Measurements from ENCODE around the gene CNOT2.
A peak's percentile ranks its signal among the peaks of the same experiment; 100 is the strongest.

The CNOT2 gene

GRCh38 chr12:70244409-70244808 lies 1.2 kb downstream of the CNOT2 start:
- peak overlapping the region; percentile 91 to 98 for H3K4me3 Mint-ChIP-seq
- ATAC-seq = no peak
- DNase-seq = no peak
- peaks cover 0 to 7% of the 10 kb centered on the region in 2 donors for H3K9me3 Mint-ChIP-seq
- no peaks in the 10 kb centered on the region for H3K27me3 Mint-ChIP-seq
- peak overlapping the region; percentile 98 to 99 for H3K27ac Mint-ChIP-seq
- H3K4me1 Mint-ChIP-seq = peaks cover 60% of the 10 kb centered on the region

- Mint-ChIP-seq H3K4me1 (peaks cover 54% of the 10 kb centered on the region), H3K27me3 (no peaks in the 10 kb centered on the region), H3K9me3 (peaks cover 0 to 3% of the 10 kb centered on the region in 2 donors), H3K4me3 (peak overlapping the region in 1 of 2 donors; percentile 91), H3K27ac (no peak overlapping the region)
- ATAC-seq (no peak), DNase-seq (no peak)
Observed at GRCh38 chr12:70245458-70245857, 2.2 kb downstream of the CNOT2 start.

DNA sequence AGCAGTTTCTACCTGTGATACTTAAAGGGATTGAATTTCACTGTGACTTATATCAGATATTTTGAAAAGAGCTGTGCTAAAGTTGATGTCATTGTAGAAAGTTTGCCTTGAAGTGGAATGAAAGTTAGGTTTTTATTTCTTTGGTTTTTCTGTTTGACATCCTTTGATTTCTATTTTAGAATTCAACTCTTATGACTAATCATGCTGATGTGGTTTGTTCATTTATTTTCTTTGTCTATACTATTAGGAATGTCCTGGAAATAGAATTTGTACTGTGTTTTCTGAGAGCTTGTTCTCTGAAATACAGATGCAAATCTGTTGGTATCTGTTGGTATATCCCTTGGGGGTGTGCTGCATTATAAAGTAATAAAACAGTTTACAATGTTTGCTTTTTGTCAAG lies 3.3 kb downstream of the CNOT2 start:
- ATAC-seq (no peak), DNase-seq (no peak)
- no peaks in the 10 kb centered on the region for H3K27me3 Mint-ChIP-seq
- H3K4me3 Mint-ChIP-seq = peak overlapping the region; percentile 8 to 42
- no peaks in the 10 kb centered on the region for H3K9me3 Mint-ChIP-seq
- peaks cover 53% of the 10 kb centered on the region for H3K4me1 Mint-ChIP-seq
- H3K27ac Mint-ChIP-seq = no peak overlapping the region

DNA sequence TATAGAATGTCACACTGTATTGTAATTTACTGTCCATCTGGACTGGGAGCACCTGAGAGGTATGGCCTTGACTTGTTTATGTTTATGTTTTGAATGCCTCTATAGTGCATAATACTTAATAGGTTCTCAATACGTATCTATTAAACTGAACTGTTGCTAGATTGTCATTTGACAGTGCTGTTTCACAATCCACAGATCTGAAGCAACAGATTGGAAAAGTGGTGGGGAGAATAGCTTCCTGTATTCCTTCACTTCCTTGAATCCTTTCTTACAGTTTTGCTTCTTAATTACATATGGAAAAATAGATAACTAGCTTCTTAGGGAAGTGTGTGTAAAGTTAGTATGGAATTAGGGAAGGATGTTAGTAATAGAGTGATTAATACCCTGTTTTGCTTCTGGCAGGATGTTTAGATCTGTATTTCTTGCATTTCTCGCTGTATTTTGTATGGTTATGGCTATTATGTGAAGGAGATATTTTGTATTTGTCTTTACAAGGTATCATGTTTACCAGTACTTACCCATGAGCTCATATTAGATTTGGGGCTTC lies 4.5 kb downstream of the CNOT2 start:
- Mint-ChIP-seq H3K4me3 (peak overlapping the region; percentile 8 to 33), H3K27me3 (no peaks in the 10 kb centered on the region), H3K4me1 (peaks cover 52% of the 10 kb centered on the region), H3K27ac (peak overlapping the region in 1 of 2 donors; percentile 85), H3K9me3 (no peaks in the 10 kb centered on the region)
- no peak for ATAC-seq
- no peak for DNase-seq

DNA sequence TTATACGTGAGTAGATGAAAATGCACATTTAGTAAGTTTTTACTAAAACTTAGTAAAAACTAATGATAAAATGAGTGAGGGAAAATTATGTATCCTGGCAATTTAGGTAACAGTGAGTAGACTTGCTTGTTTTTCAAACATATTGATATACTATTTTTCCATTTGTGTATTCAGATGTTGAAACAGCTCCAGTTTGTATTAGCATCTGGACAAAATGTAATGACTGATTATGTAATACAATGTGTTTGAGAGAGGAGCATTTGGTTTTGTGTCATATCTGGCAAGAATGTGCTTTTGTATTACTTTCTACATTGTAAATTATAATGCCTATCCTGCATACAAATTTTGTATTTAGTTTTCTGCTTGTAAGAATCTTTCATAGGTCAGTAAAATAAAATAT lies 5.6 kb downstream of the CNOT2 start:
- Mint-ChIP-seq H3K9me3 (no peaks in the 10 kb centered on the region), H3K27me3 (no peaks in the 10 kb centered on the region), H3K4me1 (peaks cover 62% of the 10 kb centered on the region), H3K27ac (no peak overlapping the region), H3K4me3 (no peak overlapping the region)
- DNase-seq (no peak), ATAC-seq (no peak)

DNA sequence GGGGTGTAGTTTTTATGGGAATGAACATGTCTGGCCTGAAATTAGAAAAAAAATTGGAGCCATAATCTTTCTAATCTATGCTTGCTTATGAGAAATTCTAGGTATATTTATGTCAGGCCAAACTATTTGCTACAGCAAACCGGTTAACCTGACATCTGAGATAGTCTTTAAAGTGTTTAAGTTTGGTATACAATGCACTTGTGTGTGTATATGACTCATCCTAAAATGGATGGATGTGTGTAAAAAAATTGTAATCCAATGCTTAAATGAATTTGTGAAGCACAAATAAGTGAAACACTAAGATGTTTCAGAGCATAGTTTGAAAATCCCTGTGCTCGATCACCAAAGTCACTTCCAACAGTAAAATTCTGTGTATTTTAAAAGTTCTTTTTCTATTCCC lies 6.7 kb downstream of the CNOT2 start:
- Mint-ChIP-seq H3K27me3 (no peaks in the 10 kb centered on the region), H3K4me3 (no peak overlapping the region), H3K9me3 (no peaks in the 10 kb centered on the region), H3K27ac (no peak overlapping the region), H3K4me1 (peaks cover 65% of the 10 kb centered on the region)
- ATAC-seq (no peak), DNase-seq (no peak)

DNA sequence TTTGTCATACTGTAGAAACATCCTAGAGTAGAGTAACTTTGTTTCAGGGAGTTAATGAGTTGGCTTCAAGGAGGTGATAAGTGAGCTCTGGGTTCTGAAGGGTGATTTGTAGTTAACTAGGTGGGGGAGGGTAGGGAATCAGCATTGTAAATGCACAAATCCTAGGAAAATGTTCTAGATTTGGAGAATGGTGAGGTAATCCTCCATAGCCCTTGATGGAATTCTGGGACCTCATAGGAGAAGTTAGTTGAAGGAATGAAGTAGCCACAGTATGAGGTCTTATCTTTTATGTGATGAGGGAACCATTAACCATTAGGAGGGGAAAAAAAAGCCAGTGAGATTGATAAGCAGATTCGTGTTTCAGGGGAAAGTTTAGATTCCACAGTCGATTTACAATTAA lies 8.0 kb downstream of the CNOT2 start:
- Mint-ChIP-seq H3K27ac (no peak overlapping the region), H3K27me3 (no peaks in the 10 kb centered on the region), H3K4me1 (peaks cover 69% of the 10 kb centered on the region), H3K9me3 (no peaks in the 10 kb centered on the region), H3K4me3 (no peak overlapping the region)
- DNase-seq = no peak
- ATAC-seq = no peak

DNA sequence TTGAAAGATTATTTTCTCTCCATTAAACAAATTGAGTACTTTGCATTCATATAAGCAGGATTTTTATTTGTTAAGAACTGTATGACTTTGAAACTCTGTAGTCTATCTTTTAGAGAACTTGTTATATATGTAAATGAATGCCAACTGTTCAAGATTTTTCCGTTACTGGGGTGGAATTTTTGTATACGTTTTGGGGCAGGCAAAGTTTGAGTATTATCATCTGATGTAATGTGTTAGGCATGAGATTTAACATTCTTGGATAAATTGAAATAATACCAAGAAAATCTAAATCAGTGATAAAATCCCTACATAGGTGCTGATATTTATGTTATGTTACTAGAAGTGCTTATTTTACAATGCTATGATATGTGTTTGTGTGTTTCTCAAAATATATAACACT lies 8.4 kb downstream of the CNOT2 start:
- H3K4me1 Mint-ChIP-seq = peaks cover 69% of the 10 kb centered on the region
- no peaks in the 10 kb centered on the region for H3K9me3 Mint-ChIP-seq
- no peaks in the 10 kb centered on the region for H3K27me3 Mint-ChIP-seq
- ATAC-seq (no peak), DNase-seq (no peak)
- no peak overlapping the region for H3K4me3 Mint-ChIP-seq
- H3K27ac Mint-ChIP-seq = peak overlapping the region in 1 of 2 donors; percentile 54

GRCh38 chr12:70252832-70253231 lies 9.6 kb downstream of the CNOT2 start:
- no peak for ATAC-seq
- peak overlapping the region in 1 of 2 donors; percentile 7 for H3K27ac Mint-ChIP-seq
- no peaks in the 10 kb centered on the region for H3K27me3 Mint-ChIP-seq
- H3K9me3 Mint-ChIP-seq = no peaks in the 10 kb centered on the region
- H3K4me1 Mint-ChIP-seq = peaks cover 60% of the 10 kb centered on the region
- DNase-seq = no peak
- no peak overlapping the region for H3K4me3 Mint-ChIP-seq

DNA sequence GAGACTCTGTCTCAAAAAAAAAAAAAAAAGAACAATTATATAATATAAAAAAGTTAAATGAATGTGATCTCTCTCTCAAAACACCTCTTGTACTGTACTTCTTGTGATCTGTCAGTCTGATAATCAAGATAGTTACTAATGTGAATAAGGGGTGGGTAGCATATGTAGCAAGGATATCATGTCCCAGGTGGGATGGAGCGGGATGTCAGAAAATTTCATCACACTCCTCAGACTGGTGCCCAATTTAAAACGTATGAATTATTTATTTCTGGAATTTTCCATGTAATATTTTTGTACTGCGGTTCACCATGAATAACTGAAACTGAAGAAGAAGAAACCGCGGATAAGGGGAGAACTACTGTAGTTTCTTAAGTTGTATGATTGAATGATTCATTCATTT lies 11.0 kb downstream of the CNOT2 start:
- H3K4me1 Mint-ChIP-seq = peaks cover 58% of the 10 kb centered on the region
- ATAC-seq (no peak), DNase-seq (no peak)
- H3K4me3 Mint-ChIP-seq = no peak overlapping the region
- no peaks in the 10 kb centered on the region for H3K27me3 Mint-ChIP-seq
- H3K27ac Mint-ChIP-seq = peak overlapping the region; percentile 28 to 31
- H3K9me3 Mint-ChIP-seq = no peaks in the 10 kb centered on the region

GRCh38 chr12:70254846-70255245 lies 11.6 kb downstream of the CNOT2 start:
- Mint-ChIP-seq H3K9me3 (no peaks in the 10 kb centered on the region), H3K27ac (peak overlapping the region; percentile 70 to 89), H3K4me1 (peaks cover 64% of the 10 kb centered on the region), H3K4me3 (no peak overlapping the region), H3K27me3 (no peaks in the 10 kb centered on the region)
- no peak for DNase-seq
- ATAC-seq = no peak

DNA sequence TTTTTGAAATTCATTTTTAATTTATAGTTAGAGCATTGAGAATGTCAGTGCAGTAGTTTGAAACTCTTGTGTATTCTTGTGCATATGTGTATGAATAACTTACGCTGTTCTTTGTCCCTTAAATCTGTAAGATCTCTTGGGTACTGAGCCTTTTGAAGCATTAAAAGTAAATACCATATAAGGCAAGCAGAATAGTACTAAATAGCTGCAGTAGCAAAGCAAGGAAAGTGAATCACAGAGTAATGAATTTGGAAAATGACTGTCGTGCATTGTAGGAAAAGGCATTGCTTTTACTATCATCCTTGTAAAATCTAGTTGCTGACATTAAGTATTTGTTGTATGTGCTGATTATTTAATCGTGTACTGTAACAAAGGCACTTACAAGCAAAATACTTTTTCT lies 12.1 kb downstream of the CNOT2 start:
- DNase-seq = no peak
- Mint-ChIP-seq H3K27ac (peak overlapping the region in 1 of 2 donors; percentile 19), H3K4me3 (no peak overlapping the region), H3K4me1 (peaks cover 63% of the 10 kb centered on the region), H3K9me3 (no peaks in the 10 kb centered on the region), H3K27me3 (no peaks in the 10 kb centered on the region)
- no peak for ATAC-seq

DNA sequence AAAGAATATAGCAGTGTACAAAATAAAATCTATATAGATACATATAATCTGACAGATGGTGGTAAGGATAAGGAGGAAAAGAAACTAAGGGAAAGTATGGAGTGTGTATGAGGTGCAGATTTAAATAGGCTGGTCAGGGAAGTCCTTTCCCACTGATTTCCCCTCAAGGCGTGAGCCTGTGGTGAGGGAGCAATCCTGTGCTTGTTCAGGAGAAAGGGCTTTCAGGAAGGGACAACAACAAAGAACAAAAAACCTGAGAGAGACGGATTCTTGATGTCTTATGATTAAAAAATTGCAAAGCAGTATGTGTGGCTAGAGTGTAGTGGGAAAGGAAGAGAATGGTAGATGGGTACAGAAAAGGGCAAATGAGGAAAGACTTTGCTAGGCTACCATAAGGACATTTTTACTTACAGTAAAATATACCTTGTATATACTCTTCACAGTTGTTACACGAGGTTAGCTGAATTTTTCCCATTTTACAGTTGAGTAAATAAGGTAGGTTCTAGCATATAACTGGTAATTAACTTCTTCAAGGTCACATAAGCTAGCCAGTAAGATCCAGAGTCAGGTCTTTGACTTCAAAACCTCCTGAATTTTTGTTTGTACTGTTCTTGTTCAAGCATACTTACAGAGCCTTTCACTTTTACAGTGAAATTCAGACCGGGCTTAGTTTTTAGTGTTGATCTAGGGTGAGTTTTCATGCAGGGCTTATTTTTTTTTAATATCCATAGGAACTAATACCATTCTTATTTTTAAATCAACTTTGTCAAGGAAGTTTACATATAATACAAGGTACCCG lies 15.6 kb downstream of the CNOT2 start:
- no peak for DNase-seq
- Mint-ChIP-seq H3K27ac (no peak overlapping the region), H3K9me3 (peaks cover 0 to 8% of the 10 kb centered on the region in 2 donors), H3K27me3 (no peaks in the 10 kb centered on the region), H3K4me1 (peaks cover 69% of the 10 kb centered on the region), H3K4me3 (no peak overlapping the region)
- no peak for ATAC-seq

- ATAC-seq (no peak), DNase-seq (no peak)
- peaks cover 70% of the 10 kb centered on the region for H3K4me1 Mint-ChIP-seq
- H3K9me3 Mint-ChIP-seq = peaks cover 0 to 13% of the 10 kb centered on the region in 2 donors
- peak overlapping the region in 1 of 2 donors; percentile 34 for H3K27ac Mint-ChIP-seq
- H3K4me3 Mint-ChIP-seq = peak overlapping the region in 1 of 2 donors; percentile 8
- no peaks in the 10 kb centered on the region for H3K27me3 Mint-ChIP-seq
Observed at GRCh38 chr12:70260646-70261045, 17.4 kb downstream of the CNOT2 start.

DNA sequence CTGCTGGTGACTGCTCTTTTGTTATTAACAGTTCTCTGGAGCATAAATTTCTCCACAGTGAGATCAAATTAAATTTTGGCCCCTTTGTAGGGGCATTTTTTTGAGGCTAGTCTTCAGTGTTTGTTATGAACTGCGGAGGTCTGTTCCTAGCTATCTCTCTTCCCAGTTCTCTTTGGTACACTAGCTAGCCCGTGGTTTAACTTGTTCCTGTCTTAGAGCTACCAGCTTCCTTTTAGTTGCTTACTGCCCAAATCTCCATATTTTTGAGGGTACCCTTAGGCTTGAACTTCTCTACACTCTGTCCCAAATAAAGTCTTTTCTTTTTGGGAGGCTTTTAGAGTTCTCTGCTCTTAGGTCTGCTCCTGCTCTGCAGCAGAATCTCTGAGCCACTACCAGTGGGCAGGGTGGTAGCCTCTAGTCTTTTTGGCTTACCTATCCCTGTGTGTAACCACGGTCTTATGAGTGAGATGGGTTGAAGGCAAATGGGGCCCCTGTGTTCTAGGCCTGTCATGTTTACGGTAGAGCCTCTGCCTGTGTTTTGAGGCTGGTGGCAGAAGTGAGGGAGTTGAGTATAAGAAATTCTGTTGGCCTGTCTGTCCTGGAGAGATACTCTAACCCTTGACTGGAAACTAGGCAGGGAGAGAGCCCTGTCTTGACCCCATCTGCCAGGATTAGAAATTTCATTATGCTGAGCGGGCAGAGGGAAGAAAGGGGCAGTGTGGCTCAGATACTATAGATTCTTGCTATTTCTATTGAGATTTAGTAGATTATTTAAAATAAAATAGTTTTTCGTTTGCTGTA lies 21.0 kb downstream of the CNOT2 start:
- Mint-ChIP-seq H3K9me3 (peaks cover 0 to 13% of the 10 kb centered on the region in 2 donors), H3K27me3 (no peaks in the 10 kb centered on the region), H3K27ac (no peak overlapping the region), H3K4me1 (peaks cover 82% of the 10 kb centered on the region), H3K4me3 (peak overlapping the region in 1 of 2 donors; percentile 23)
- peak; percentile 50 for ATAC-seq
- no peak for DNase-seq

DNA sequence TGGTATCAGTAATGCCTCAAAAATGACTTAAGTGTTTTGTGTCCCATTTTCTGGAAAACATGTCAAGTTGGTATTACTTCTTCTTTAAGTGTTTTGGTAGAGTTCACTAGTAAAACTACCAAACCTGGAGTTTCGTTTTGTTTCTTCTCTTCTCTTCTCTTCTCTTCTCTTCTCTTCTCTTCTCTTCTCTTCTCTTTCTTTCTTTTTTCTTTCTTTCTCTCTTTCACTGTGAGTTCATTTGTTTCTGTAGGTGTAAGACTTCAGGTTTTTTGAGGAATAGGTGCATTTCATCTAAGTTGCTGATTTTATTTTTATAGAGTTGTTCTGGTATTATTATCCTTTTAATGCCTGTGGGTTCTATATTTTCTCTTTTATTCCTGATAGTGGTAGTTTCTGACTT lies 21.9 kb downstream of the CNOT2 start:
- no peak overlapping the region for H3K27ac Mint-ChIP-seq
- peaks cover 76% of the 10 kb centered on the region for H3K4me1 Mint-ChIP-seq
- H3K9me3 Mint-ChIP-seq = peaks cover 0 to 13% of the 10 kb centered on the region in 2 donors
- no peak for ATAC-seq
- DNase-seq = no peak
- no peak overlapping the region for H3K4me3 Mint-ChIP-seq
- H3K27me3 Mint-ChIP-seq = no peaks in the 10 kb centered on the region

Measured in stimulated activated naive CD8-positive, alpha-beta T cell treated with anti-CD3 and anti-CD28 coated beads, Interleukin-15, amount 100 ng/mL, for 72 hours (primary cell).